GM13976 (cell line): ENCODE measurements around the gene ALKBH4.

Experiments
- DNase-seq: peaks from one replicate; pipeline ENCODE4 v3.0.0; 2012; ENCODE audit warnings: low spot score
- CTCF ChIP-seq: IDR thresholded peaks from 2 replicates; pipeline ENCODE4 v1.5.1; 2012; ENCODE audit warnings: borderline replicate concordance, mild to moderate bottlenecking; ENCODE audit not compliant: insufficient read depth; ENCODE audit errors: extremely low read depth, missing control alignments, control extremely low read depth
- in situ Hi-C: fragments of 300-500 bp; cut with MboI; formaldehyde crosslinking; loops from one replicate; pipeline ENCODE4 v1.12.0; 2022; ENCODE audit warnings: low sequenced_read_pairs, mixed read lengths, inconsistent platforms; ENCODE audit not compliant: unreplicated experiment

ALKBH4 gene

GRCh38 chr7:102439963-102440795 is 24.5 kb downstream of the ALKBH4 start:
- in situ Hi-C loops: no loop called here
- DNase-seq: no peak
- TF ChIP-seq CTCF: no peak

- no peak for DNase-seq
- TF ChIP-seq CTCF: no peak
- in situ Hi-C loops: no loop called here
These were observed 28.5 kb downstream of the ALKBH4 start for GRCh38 chr7:102436118-102436517.

DNA sequence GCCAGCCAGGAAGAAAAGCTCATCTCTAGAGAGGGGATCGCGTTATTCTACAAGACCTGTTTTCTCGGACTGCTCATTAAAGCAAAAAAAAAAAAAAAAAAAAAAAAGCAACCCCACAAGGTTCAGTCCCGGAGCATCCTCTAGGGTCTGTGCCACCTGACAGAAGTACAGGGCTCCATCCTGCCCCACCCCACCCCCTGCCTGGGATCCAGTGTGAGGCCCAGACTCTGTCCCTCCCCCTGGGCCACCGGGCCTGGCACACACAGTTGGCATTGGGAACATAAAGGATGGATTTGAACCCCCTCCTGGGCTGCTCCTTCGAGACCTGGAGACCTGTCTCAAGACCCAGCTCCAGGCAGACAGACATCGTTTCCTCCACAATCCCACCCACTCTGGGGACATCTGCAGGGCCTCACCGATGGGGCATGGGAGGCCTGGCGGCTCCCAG is 30.6 kb downstream of the ALKBH4 start:
- TF ChIP-seq CTCF: no peak
- no peak for DNase-seq
- in situ Hi-C loops: no loop called here

DNA sequence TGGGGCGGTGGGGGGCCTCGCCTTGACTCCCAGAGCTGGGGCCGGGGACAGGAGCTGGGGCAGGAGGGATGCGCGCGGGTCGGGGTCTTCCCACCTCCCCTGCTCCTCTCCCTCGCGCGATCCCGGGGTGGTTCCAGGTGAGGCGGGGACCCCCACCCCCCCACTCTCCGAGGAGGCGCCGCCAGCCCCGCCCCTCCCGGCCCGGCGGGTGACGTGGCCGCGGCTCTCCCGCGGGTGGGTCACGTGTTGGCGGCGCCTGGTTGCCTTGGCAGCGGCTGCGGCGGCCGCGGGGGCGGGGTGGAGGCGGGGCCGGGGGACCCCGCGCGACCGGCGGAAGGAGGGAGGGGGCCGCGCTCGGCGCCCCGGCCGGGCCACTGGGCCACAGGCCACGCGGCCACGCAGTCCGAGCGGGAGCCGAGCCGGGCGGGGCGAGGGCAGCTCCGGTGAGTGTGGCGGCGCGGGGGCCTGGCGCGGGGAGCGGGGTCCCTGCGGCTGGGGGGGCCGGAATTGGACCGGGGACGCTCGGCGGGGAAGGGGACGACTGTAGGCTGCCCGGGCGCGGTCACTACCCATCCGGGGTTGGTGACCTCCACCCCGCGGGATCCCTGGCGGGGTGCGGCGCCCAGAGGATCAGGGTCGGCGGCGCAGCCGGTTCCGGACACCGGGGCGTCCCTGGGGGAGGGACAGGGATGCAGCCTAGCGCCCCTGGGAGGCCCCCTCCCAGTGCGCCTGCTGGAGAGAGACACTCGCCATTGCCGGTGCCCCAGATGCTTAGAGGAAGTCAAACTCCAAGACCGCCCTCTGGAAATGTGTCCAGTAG is 31.2 kb downstream of the ALKBH4 start, which contains the start of gene ORAI2:
Gene ORAI2, plus strand, starts transcription at position 357 of the 820 bp plus-strand sequence. CDS start 5,382 bp downstream, outside the sequence.
- no peak for TF ChIP-seq CTCF
- in situ Hi-C loops: no loop called here
- DNase-seq: peak; percentile 91

DNA sequence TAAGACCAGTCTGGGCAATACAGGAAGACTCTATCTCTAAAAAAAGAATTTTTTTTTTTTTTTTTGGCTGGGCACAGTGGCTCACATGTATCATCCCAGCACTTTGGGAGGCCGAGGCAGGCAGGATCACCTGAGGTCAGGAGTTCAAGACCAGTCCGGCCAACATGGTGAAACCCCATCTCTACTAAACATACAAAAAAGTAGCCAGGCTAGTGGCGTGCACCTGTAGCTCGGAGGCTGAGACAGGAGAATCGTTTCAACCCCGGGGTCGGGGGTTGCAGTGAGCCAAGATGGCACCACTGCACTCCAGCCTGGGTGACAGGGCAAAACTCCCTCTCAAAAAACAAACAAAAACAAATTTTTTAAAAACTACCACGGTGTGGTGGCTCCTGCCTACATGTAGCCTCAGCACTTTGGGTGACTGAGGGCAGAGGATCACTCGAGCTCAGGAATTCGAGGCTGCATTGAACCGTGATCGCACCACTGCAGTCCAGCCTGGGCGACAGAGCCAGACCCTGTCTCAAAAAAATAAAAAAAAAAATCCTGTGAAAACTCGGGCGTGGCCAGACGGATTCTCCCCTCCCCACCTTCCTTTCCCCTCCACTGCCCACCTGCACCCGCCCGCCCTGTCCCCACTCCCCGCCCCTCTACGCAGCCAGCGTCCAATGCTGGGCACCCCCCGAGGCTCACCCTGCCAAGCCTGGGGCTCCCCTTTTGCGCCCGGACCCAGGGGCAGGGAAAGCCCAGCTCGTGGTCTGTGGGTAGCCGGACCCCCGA is 32.0 kb downstream of the ALKBH4 start:
- TF ChIP-seq CTCF: no peak
- no peak for DNase-seq
- in situ Hi-C loops: no loop called here
